PC-3 (cell line): ENCODE data around the gene AMMECR1. TPM values are rescaled to one million over a fixed set of nuclear protein-coding genes. Genes with fewer than 3 reads are reported as not detected.

Source experiments
- ATAC-seq: fragments of 200-7000 bp; cut with Tn5 transposase; 2 replicates; pipeline ENCODE4 v1.9.1; 2020; ENCODE audit warnings: mild to moderate bottlenecking, moderate library complexity
- BruUV-seq: library from RNA; stranded (reverse); fragments of 400-500 nt; replicated peaks from 2 replicates; lab custom pipeline; 2021; lab: Mats Ljungman, UMichigan
- CTCF ChIA-PET: fragments of 300-600 bp; sonication (Branson Sonifier 250); formaldehyde crosslinking; loops from one replicate; lab custom pipeline; 2022; ENCODE audit warnings: antibody characterized with exemption; lab: Charles Lee
- POLR2A ChIA-PET: fragments of 300-600 bp; sonication (Branson Sonifier 250); formaldehyde crosslinking; loops from one replicate; lab custom pipeline; 2022; ENCODE audit warnings: antibody characterized with exemption; ENCODE audit not compliant: unreplicated experiment; lab: Charles Lee
- DNase-seq: peaks from one replicate; pipeline ENCODE4 v3.0.0-alpha.2; 2015
- H2AFZ ChIP-seq: fragments of 300-600 bp; sonication (generic); 2 replicates; pipeline ENCODE4 v1.6.0; 2016; ENCODE audit warnings: antibody characterized with exemption, low read length
- H3F3A ChIP-seq: fragments of 300-600 bp; sonication (generic); one replicate; pipeline ENCODE4 v1.6.0; 2017; ENCODE audit warnings: antibody characterized with exemption, low read length, control low read depth, mild to moderate bottlenecking; ENCODE audit not compliant: unreplicated experiment
- H3K27ac ChIP-seq: fragments of 300-600 bp; sonication (generic); 2 replicates; pipeline ENCODE4 v1.5.1; 2016; ENCODE audit warnings: mild to moderate bottlenecking, low read length
- H3K27me3 ChIP-seq: fragments of 300-600 bp; sonication (generic); 2 replicates; pipeline ENCODE4 v1.6.1; 2016; ENCODE audit warnings: low read length, mixed read lengths
- H3K36me3 ChIP-seq: fragments of 300-600 bp; sonication (generic); 2 replicates; pipeline ENCODE4 v1.6.1; 2016; ENCODE audit warnings: low read depth, mixed run types, low read length, mixed read lengths
- H3K4me1 ChIP-seq: fragments of 300-600 bp; sonication (generic); 2 replicates; pipeline ENCODE4 v1.5.1; 2016; ENCODE audit warnings: low read length; ENCODE audit not compliant: insufficient read depth
- H3K4me2 ChIP-seq: fragments of 300-600 bp; sonication (generic); 2 replicates; pipeline ENCODE4 v1.6.0; 2016; ENCODE audit warnings: low read length
- H3K4me3 ChIP-seq: fragments of 300-600 bp; sonication (generic); 2 replicates; pipeline ENCODE4 v1.5.1; 2016; ENCODE audit warnings: mild to moderate bottlenecking, low read length, mixed read lengths
- H3K79me2 ChIP-seq: fragments of 300-600 bp; sonication (generic); 2 replicates; pipeline ENCODE4 v1.6.1; 2017; ENCODE audit warnings: low read length, mixed read lengths
- H3K9ac ChIP-seq: fragments of 300-600 bp; sonication (generic); 2 replicates; pipeline ENCODE4 v1.6.0; 2016; ENCODE audit warnings: mild to moderate bottlenecking, low read length
- H3K9me2 ChIP-seq: fragments of 300-600 bp; sonication (generic); replicated peaks from 2 replicates; pipeline ENCODE4 v1.6.1; 2016; ENCODE audit warnings: mixed run types, low read length, mixed read lengths
- H3K9me3 ChIP-seq: fragments of 300-600 bp; sonication (generic); 2 replicates; pipeline ENCODE4 v1.6.1; 2016; ENCODE audit warnings: low read length, mixed read lengths
- H4K20me1 ChIP-seq: fragments of 300-600 bp; sonication (generic); 2 replicates; pipeline ENCODE4 v1.6.1; 2016; ENCODE audit warnings: low read length, mixed read lengths
- EZH2 ChIP-seq: fragments of 300-600 bp; sonication (generic); IDR thresholded peaks from one replicate; pipeline ENCODE4 v1.6.1; 2017; ENCODE audit warnings: antibody characterized with exemption, mild to moderate bottlenecking, low read length; ENCODE audit not compliant: unreplicated experiment
- EZH2phosphoT487 ChIP-seq: fragments of 300-600 bp; sonication (generic); IDR thresholded peaks from 2 replicates; pipeline ENCODE4 v1.6.1; 2018; ENCODE audit warnings: mild to moderate bottlenecking, antibody characterized with exemption, low read length, borderline replicate concordance
- intact Hi-C: fragments of 100-400 bp; cut with micrococcal nuclease; formaldehyde crosslinking; loops from 2 replicates; pipeline ENCODE4 v1.9.0; 2023
- total RNA-seq: library from RNA; depleted of rRNA; stranded (reverse); fragments of >200 nt; gene quantifications from 2 replicates; pipeline ENCODE4 v1.2.3, GENCODE V29; 2014
- TF ChIP-seq, protein P1 (sequence below): fragments of 300-600 bp; sonication (generic); conservative IDR thresholded peaks from 2 replicates; pipeline ENCODE4 v1.5.1; 2017; ENCODE audit warnings: antibody characterized with exemption, low read depth, mild to moderate bottlenecking, low read length

The AMMECR1 gene
- total RNA-seq, 1 experiment from 2014 or later: 14.2 TPM

DNA sequence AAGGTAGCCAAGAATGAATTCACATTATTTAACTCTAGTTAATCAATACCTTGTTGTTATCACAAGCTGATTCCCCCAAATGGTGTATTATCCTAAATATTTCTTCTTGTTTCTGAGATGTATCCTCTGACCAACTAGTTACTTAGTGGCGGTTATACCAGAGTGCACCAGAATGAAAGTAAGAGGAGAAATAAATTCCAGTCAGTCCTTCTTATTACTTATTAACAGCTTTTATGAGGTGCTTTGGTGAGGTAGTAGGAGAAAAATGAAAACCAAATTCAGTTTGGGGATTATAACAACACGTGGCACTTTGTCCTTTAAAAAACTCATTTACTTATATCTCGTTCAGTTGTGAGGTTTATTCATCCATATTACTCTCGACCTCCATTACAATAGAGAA lies 101.9 kb downstream of the AMMECR1 start:
- H4K20me1 ChIP-seq: no peaks in the 10 kb centered on the region
- H3K4me2 ChIP-seq: no peak overlapping the region
- BruUV-seq: no TSS peak
- intact Hi-C loops: no loop called here
- DNase-seq: no peak
- TF ChIP-seq, protein P1, sequence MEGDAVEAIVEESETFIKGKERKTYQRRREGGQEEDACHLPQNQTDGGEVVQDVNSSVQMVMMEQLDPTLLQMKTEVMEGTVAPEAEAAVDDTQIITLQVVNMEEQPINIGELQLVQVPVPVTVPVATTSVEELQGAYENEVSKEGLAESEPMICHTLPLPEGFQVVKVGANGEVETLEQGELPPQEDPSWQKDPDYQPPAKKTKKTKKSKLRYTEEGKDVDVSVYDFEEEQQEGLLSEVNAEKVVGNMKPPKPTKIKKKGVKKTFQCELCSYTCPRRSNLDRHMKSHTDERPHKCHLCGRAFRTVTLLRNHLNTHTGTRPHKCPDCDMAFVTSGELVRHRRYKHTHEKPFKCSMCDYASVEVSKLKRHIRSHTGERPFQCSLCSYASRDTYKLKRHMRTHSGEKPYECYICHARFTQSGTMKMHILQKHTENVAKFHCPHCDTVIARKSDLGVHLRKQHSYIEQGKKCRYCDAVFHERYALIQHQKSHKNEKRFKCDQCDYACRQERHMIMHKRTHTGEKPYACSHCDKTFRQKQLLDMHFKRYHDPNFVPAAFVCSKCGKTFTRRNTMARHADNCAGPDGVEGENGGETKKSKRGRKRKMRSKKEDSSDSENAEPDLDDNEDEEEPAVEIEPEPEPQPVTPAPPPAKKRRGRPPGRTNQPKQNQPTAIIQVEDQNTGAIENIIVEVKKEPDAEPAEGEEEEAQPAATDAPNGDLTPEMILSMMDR: no peak
- TF ChIP-seq EZH2phosphoT487 (no peak), EZH2 (no peak)
- H3K9me3 ChIP-seq: no peaks in the 10 kb centered on the region
- H3K27me3 ChIP-seq: no peaks in the 10 kb centered on the region
- H3K4me3 ChIP-seq: no peak overlapping the region
- H3K36me3 ChIP-seq: 0 out of 2 replicates have a peak, but pooled peaks cover 3% of the 10 kb centered on the region
- peaks cover 29% of the 10 kb centered on the region for H3K79me2 ChIP-seq
- ATAC-seq: no peak
- H3K9me2 ChIP-seq: no peaks in the 10 kb centered on the region
- POLR2A ChIA-PET: no interaction called here
- CTCF ChIA-PET: no interaction called here
- H2AFZ ChIP-seq: no peak overlapping the region
- H3K27ac ChIP-seq: no peak overlapping the region
- no peak overlapping the region for H3K9ac ChIP-seq
- H3F3A ChIP-seq: no peaks in the 10 kb centered on the region
- H3K4me1 ChIP-seq: peaks cover 47% of the 10 kb centered on the region

DNA sequence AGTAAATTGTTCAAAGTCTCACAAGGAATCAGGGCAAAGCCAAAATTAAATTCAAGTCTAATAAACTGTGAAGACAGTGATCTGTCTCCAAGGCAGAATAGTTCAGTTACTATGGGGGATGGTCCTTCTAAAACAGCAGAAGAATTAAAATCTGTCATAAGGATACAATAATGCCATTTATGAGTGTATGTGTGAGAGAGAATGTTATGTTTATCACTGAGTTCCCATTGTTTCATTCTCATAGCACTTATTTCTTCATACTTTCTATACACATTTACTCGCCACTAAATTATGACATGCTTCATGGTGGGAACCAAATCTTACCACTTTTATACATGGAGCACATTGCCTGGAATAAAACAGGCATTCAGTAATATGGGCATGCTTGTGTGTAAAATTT lies 102.5 kb downstream of the AMMECR1 start:
- ATAC-seq (no peak), DNase-seq (no peak)
- Histone ChIP-seq H3K27me3 (no peaks in the 10 kb centered on the region), H3K36me3 (0 out of 2 replicates have a peak, but pooled peaks cover 3% of the 10 kb centered on the region), H3K4me1 (peaks cover 47% of the 10 kb centered on the region), H3K79me2 (peaks cover 26% of the 10 kb centered on the region), H3F3A (no peaks in the 10 kb centered on the region), H4K20me1 (no peaks in the 10 kb centered on the region), H3K9ac (no peak overlapping the region), H3K9me2 (no peaks in the 10 kb centered on the region), H3K27ac (no peak overlapping the region), H3K4me2 (no peak overlapping the region), H3K9me3 (no peaks in the 10 kb centered on the region), H3K4me3 (no peak overlapping the region), H2AFZ (no peak overlapping the region)
- BruUV-seq: no TSS peak
- POLR2A ChIA-PET: no interaction called here
- TF ChIP-seq EZH2phosphoT487 (no peak), EZH2 (no peak)
- TF ChIP-seq, protein P1: no peak
- CTCF ChIA-PET: no interaction called here
- intact Hi-C loops: no loop called here

DNA sequence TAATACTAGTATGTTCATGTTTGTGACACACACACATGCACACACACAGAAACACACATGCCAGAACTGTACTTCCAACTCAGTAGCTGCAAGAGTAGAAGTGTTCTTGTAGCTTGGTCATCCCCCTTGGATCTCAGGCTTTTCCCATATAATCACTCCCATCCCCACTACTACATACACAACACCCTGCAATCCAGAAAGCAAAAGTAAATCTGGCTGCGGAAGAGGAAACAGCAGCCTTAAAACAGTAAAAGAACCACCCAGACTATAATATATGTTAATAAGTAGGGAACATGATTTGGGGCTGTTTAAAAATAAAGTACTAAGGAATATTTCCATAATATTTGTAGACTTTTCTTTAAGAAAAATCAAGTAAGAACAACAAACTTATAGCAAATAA lies 103.2 kb downstream of the AMMECR1 start:
- H3K9me3 ChIP-seq: no peaks in the 10 kb centered on the region
- POLR2A ChIA-PET: no interaction called here
- H3K36me3 ChIP-seq: 0 out of 2 replicates have a peak, but pooled peaks cover 3% of the 10 kb centered on the region
- CTCF ChIA-PET: no interaction called here
- no TSS peak for BruUV-seq
- no peak for DNase-seq
- no peak overlapping the region for H3K4me3 ChIP-seq
- peaks cover 46% of the 10 kb centered on the region for H3K4me1 ChIP-seq
- H3K4me2 ChIP-seq: no peak overlapping the region
- H3K79me2 ChIP-seq: peaks cover 25% of the 10 kb centered on the region
- no peaks in the 10 kb centered on the region for H3F3A ChIP-seq
- H3K27me3 ChIP-seq: no peaks in the 10 kb centered on the region
- H2AFZ ChIP-seq: no peak overlapping the region
- intact Hi-C loops: loop anchor here (5.0 kb wide), 1 partner anchor 103 kb away; the partner anchor contains the start of gene AMMECR1
- TF ChIP-seq EZH2 (no peak), EZH2phosphoT487 (no peak)
- TF ChIP-seq, protein P1: no peak
- H3K9me2 ChIP-seq: no peaks in the 10 kb centered on the region
- no peak overlapping the region for H3K9ac ChIP-seq
- no peak for ATAC-seq
- no peak overlapping the region for H3K27ac ChIP-seq
- no peaks in the 10 kb centered on the region for H4K20me1 ChIP-seq
